Head of caudate nucleus (tissue), 42 donors: ENCODE data around the gene FOSL1.

Experiments used
- DNase-seq, 42 donors: peaks; one replicate each; pipeline versions ENCODE4 v3.0.0 to v3.0.0-alpha.2; 2020 to 2021; ENCODE audit warnings: mixed read lengths in 7 of 42
- intact Hi-C: fragments of 100-400 bp; cut with DNase I; formaldehyde crosslinking; loops from one replicate; pipeline ENCODE4 v1.15.0; 2022

FOSL1 gene

DNA sequence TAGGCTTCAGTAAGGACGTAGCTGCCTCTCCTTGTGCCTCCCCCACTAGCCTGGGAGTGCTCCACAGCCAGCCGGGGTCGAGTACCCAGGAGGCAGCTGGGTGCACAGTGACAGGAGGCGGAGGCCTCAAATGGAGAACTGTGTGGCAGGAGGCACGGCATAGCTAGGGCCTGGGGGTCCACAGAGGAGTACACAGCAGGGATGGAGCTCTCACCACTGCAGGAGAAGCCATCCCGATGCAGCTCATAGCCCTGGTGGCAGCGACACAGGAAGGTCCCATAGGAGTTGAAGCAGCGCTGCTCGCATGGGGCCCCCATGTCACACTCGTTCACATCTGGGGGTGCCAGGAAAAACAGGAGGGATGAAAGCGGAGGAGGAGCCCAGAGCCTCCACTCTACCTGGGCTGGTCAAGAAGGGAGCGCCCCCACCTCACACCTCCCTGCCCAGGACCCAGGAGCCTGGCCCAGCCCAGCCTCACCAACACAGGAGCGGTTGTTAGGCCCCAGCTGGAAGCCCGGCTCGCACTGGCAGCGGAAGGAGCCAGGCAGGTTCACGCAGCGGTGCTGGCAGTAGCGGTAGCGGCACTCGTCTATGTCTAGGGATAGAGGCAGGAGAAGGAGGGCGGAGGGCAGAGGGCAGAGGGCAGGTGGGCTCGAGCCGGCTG lies 30.4 kb downstream of the FOSL1 start:
- DNase-seq, result no peak

DNA sequence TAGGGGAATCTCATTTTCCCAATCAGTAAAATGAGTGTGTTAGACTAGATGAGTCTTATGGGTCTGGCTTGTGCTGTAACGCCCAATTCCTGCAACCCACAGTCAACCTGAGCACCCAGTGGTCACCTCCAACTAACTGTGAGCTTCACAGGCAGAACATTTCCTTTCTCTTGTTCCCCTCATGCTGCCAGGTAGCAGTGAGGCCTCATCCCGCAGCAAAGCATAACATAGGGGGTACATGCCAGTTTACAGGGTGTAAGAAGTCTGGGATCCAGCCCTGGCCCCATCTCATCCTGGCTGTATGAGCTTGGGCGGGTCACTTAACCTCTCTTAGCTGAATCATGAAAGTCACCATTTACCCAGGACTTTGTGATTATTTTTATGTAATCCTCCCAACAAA lies 31.3 kb downstream of the FOSL1 start:
- no peak for DNase-seq
- intact Hi-C loops, result no loop called here

More for the DNA sequence above, 30.4 kb downstream of the FOSL1 start:
- intact Hi-C loops, result no loop called here

DNA sequence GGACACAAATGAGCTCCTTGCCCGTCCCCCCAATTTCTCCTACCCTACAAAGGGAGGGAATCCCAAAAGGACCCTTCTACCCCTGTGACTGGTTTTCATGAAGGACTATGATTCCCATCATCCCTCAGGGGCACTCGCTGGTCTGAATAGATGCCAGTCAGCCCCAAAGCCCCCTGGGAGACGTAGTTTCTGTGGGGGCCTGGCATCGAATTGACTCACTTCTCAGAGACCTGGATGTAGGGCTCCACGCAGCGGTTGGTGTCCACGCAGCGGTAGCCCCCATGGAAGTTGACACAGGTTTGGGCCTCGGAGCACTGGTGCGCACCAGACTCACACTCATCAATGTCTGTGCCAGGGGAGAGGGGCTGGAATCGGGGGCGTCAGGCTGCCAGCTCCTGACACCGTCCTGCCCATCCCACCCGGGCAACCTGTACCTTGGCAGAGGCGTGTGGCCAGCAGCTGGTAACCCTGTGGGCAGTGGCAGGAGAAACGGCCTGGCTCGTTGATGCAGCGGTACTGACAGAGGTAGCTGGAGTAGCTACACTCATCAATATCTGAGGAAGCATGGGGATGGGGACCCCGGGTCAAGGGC lies 32.0 kb downstream of the FOSL1 start:
- intact Hi-C loops, result no loop called here
- peak in 13 of 42 donors; percentile 19 to 64 (median 51) for DNase-seq

DNA sequence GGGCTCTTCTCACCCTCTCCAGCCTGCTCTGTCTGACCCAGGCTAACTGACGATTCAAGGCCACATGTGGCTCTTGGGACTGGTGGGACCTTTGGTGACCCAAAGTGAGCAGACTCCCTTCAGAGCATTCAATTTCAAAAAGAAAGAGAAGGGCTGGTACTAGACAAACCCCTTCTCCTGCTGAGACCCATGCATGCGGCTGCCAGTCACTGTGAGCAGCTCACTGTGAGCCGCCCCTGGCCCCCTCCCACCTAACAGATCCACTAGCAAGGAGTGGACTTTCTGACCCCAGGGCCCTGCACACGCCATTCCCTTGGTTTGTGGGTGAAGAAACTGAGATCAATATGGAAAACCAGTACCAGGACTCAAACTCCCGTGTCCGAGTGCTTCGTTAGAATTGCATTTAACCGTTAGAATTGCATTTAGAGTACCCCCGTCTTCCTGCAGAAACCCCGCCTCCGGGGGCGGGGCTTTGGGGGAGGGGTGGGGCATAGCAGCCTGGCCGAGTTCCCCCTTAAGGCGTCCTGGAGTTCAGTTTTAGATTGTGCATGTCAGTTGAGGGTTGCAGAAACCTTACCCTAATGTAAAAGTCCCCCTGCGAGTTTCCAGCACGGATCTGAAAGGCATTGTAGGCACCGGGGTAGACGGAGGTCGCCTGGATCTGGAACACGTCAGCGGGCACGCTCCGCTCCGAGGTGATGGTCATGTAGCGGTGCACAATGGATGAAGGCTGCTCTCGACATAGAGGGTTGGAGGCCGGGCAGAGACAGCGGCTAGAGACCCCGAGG lies 32.7 kb downstream of the FOSL1 start:
- DNase-seq, result no peak
- intact Hi-C loops, result no loop called here

DNA sequence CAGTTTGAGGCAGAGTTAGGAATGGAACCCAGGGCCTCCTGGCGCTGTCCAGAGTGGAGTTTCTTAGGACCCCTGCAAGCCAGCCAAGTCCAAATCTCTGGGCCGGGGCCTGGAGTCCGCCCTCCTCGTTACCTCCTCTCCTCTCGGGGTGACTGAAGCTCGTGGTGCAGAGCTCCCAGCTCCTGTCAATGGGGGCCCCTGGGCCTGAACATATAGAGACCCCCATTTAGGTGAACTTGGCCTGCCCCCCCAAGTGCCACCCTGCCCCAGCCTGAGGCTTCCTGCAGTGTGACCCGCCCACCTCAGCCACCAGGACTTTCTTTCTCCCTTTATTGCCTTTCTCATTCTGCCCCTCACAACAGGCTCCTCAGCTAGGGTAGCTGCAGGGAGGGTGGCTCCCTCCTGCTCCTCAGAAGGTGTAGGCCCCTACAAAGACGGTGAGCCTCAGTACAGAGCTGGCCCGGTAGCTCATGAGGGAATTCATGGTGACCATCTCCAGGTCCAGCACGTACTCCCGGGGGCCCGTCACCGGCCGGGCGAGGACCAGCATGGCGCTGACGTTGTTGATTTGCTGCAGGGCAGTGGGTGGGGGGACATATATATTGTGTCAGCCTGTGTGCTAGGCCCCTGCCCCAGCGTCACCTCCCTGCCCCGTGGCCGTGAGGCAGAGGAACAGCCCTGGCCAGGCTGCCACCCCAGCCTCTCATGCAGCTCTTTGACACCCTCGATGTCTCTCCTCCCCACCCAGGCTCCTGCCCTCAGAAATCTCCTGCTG lies 33.5 kb downstream of the FOSL1 start:
- no peak for DNase-seq
- intact Hi-C loops, result no loop called here

DNA sequence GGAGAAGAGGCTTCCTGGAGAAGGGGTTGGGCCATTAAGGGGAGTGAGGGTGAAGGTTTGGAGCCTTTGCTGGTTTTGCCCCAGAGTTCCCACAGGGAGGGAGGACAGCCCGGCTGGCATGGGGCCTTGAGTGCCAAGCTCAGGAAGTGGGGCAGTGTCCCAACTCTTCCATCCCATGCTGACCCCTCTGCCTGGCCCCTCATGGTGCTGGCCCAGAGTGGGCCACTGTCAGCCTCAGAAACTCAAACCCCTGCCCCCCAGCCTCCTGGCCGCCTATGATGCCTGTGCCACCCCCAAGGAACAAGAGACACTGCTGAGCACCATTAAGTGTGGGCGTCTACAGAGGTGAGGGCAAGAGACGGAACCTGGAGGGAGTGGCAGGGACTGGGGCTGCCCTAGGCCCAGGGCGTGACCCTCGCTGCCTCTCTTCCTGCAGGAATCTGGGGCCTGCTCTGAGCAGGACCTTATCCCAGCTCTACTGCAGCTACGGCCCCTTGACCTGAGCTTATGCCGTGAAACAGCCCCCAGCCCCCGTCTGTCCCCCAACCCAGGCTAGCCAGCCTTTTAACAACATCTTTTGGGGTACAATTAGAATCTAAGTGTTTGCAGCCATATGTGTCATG lies 34.5 kb downstream of the FOSL1 start:
- intact Hi-C loops, result no loop called here
- DNase-seq, result no peak

DNA sequence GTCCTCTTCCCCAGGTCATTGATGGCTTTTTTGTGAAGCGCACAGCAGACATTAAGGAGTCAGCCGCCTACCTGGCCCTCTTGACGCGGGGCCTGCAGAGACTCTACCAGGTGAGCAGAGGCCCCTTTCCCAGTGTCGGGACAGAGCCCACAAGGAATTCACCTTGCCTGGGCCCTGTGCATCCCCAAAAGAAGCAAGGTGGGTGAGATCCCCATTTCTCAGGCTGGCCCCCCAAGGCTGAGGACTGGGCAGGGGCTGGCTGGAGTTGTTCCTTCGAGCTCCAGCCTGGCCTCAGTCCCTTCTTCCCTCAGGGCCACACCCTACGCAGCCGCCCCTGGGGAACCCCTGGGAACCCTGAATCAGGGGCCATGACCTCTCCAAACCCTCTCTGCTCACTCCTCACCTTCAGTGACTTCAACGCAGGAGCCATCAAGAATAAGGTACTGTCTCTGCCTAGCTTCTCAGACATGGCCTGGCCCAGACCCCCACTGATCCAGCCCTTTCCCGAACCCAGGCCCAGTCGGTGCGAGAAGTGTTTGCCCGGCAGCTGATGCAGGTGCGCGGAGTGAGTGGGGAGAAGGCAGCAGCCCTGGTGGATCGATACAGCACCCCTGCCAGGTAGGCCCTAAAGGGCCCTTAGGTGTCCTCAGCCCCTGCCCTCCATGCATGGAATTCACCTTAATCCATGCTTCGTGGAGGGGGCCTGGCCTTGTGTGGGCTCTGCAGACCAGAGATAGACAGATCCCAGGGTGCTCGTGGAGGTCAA lies 35.3 kb downstream of the FOSL1 start:
- intact Hi-C loops, result loop anchor here (5.0 kb wide), 1 partner anchor 97 kb away; the partner anchor contains the start of gene SART1
- DNase-seq, result no peak

DNA sequence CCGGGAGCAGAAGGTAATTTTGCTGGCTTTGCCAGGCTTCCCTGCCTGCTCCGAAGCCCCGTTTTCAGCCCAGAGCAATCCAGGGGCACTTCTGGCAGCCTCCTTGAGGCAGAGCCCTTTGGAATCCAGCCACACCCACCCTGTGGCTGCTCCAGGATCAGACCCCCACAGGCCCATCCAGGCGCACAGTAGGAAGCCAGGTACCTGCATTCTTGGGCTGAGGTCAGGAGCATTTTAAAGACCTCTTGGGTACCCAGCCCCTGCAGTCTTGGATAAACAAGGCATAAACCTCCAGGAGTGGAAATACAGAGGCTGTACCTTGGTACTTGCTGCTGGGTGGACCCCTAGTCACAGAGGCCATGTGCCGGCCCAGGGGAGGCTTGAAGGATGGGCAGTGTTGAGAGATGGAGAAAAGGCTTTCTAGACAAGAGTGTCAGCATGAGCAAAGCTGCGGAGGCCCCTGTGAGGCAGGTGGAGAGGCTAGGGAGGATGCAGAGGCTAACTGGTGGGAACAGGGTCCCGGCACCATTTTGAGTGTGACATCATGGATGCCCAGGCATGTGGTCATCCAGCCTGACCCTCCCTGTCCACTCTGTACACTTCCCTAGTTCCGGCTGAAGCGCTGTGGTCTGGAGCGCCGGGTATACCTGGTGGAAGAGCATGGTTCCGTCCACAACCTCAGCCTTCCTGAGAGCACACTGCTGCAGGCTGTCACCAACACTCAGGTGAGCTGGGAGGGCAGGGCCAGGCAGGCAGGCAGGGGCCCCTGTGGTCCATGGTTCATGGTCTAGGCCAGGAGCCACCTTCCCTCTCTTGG lies 36.1 kb downstream of the FOSL1 start:
- intact Hi-C loops, result loop anchor here (5.0 kb wide), 1 partner anchor 98 kb away; the partner anchor contains the start of gene SART1
- no peak for DNase-seq

DNA sequence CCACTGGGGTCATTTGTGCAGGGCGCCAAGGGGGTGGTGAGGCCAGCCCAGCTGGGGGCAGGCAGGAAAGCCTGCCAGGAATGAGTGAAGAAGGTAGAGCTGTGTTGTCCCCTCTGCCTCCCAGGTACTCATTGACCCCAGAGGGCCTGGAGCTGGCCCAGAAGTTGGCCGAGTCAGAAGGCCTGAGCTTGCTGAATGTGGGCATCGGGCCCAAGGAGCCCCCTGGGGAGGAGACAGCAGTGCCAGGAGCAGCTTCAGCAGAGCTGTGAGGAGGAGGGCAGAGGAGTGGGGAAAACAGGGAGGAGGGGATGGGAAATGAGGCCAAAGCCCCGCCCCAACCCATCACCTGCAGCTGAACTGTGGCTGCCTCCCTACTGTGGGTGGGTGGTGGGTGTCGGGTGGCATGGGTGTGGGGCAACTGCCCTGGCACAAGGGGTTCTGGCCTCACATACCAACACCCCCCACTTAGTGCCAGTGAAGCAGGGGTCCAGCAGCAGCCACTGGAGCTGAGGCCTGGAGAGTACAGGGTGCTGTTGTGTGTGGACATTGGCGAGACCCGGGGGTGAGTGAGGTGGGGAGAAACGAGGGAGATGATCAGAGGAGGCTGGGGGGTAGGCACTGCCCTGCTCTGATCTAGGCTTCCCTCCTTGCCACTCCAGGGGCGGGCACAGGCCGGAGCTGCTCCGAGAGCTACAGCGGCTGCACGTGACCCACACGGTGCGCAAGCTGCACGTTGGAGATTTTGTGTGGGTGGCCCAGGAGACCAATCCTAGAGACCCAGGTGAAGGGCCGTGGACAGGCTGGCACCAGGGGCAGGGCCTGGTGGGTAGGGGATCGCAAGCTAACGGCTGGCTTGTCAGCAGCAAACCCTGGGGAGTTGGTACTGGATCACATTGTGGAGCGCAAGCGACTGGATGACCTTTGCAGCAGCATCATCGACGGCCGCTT lies 37.0 kb downstream of the FOSL1 start:
- DNase-seq, result no peak
- intact Hi-C loops, result loop anchor here (5.0 kb wide), 1 partner anchor 99 kb away; the partner anchor contains the start of gene SART1

DNA sequence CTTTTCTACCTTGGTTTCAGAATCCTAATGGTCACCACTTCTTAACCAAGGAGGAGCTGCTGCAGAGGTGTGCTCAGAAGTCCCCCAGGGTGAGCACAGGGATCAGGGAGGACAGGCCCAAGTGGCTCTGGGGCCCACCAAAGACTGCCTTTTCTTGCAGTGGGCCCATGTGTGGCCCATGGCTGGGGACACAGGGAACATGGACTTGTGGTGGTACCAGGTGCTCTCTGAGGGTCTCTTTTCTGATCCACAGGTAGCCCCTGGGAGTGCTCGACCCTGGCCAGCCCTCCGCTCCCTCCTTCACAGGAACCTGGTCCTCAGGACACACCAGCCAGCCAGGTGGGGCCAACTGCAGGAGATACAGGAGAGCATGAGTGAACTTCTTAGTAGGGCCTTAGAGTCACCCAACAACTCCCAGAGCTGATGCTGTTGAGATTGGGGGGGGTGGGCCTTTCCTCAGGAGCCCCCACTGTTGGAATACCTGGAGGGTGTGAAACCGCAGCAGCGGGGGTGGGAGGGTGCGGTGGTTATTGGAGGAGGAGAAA lies 37.9 kb downstream of the FOSL1 start:
- intact Hi-C loops, result loop anchor here (5.0 kb wide), 1 partner anchor 100 kb away; the partner anchor contains the start of gene SART1

DNA sequence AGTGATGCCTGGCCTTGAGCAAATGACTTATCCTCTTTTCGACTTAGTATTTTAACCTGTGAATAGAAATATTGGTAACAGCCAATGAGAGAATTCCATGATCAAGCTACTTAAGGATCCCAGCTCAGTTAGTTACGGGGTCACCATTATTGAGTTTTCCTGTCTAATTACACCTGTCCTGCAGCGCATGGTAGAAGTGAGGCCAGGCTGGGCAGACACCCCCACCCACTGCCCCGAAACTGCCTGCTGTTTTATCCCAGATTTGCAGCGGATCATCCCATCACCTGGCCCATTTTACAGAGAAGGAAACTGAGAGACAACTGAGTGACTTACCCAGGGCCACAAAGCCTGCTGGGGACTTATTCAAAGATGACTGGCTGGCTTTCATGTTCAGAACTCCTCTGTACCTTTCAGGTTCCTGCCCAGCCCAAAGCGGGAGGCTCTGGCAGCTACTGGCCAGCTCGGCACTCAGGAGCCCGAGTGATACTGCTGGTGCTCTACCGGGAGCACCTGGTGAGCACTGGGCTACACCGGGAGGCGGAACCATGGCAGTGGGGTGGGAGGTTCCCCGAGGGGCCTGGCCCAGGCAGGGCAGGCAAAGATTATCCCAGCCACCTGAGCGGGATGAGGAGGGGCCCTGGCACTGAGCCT lies 38.5 kb downstream of the FOSL1 start:
- intact Hi-C loops, result loop anchor here (5.0 kb wide), 1 partner anchor 101 kb away; the partner anchor contains the start of gene SART1
- DNase-seq, result peak in 1 of 42 donors; percentile 25

More for the DNA sequence above, 37.9 kb downstream of the FOSL1 start:
- no peak for DNase-seq

DNA sequence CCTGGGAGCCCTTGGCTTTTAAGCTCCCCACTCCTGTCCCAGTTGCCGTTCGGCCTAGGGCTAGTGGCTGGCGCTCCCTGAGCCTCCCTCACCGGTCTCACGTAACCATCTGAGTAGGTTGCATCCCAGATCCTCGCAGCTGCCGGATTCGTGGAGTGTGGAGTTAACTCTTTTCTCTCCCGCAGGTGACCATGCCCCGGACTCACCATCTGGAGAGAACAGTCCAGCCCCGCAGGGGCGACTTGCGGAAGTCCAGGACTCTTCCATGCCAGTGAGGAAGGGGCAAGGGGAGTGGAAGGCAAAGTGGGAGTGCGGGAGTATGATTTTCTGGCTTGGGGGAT lies 39.1 kb downstream of the FOSL1 start:
- intact Hi-C loops, result loop anchor here (5.0 kb wide), 1 partner anchor 101 kb away; the partner anchor contains the start of gene SART1
- peak in 4 of 42 donors; percentile 32 to 44 (median 33) for DNase-seq

DNA sequence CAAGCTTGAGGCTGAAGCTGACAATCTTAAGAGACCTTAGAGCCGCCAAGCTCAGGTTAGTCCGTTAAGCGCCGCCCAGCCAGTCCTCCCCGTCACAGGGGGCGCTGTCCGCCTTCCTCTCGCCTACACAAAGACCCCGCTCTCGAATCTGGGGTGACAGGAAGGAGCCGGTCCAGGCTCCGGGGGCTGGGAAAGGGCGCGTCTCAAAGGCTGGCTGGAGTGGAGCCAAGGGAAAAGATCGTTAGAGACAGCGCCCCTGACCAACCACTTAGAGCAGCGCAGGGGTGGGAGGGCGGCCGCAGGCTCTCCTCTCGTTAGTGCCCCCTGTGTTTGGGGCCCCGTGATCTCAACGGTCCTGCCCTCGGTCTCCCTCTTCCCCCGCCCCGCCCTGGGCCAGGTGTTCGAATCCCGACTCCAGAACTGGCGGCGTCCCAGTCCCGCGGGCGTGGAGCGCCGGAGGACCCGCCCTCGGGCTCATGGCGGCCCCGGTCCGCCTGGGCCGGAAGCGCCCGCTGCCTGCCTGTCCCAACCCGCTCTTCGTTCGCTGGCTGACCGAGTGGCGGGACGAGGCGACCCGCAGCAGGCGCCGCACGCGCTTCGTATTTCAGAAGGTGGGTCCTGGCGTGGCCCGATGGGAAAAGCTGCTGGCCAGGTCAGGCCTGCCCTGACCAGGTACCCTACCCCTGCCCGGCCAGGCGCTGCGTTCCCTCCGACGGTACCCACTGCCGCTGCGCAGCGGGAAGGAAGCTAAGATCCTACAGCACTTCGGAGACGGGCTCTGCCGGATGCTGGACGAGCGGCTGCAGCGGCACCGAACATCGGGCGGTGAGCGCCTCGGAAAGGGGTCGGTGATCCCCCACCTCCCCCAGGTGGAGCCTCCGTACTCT lies 39.7 kb downstream of the FOSL1 start, which contains the start of gene MUS81:
TSS of gene MUS81 (plus strand) at position 156 of the 887 bp plus-strand sequence. CDS start at position 477, 321 bp downstream.
- intact Hi-C loops, result loop anchor here (5.0 kb wide), 1 partner anchor 102 kb away; the partner anchor contains the start of gene SART1
- DNase-seq, result peak; percentile 90 to 98 (median 95)

DNA sequence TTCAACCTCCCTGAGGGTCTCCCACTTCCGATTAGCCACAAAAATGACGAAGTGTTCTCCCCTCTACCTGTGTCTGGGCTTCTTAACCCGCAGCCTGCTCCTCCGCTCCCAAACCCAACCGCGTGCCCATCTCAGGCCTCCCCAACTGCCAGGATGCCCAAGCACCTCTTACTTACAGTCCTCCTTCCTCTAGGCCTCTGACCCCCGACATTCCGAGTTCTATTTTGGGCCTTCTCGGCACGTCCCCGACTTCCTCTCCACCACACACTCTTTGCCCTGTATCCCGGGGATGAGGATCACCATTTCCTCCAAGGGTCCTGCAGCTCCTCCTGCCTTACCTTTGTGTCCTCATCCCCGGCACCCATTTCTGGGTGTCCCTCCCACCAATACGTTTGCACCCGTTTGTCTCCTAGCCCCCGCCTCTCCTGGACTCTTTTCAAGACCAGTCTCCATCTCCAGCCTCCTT lies 40.3 kb downstream of the FOSL1 start:
- intact Hi-C loops, result loop anchor here (5.0 kb wide), 2 partner anchors 32 to 102 kb away; partner anchors contain the start of genes CCDC85B and SART1
- peak in 18 of 42 donors; percentile 26 to 66 (median 49) for DNase-seq
